Esophagus squamous epithelium (tissue), 4 donors: Measurements from ENCODE around the gene CYBC1.

Source experiments
- POLR2A ChIP-seq, 4 donors: fragments of 450-650 bp; IDR thresholded peaks; one replicate each; pipeline ENCODE4 v1.6.1; 2017; ENCODE audit warnings: antibody characterized with exemption in 4 of 4, mild to moderate bottlenecking in 4 of 4, moderate library complexity in 3 of 4
- TF ChIP-seq, protein P1 (sequence below), 6 experiments: fragments of 450-650 bp in 4 of 6; fragments of 200-600 bp in 2 of 6; sonication (generic) in 2 of 6; IDR thresholded peaks; one replicate each; pipeline ENCODE4 v1.5.1; 2016 to 2019; ENCODE audit warnings: antibody characterized with exemption in 6 of 6, mild to moderate bottlenecking in 4 of 6, moderate library complexity in 4 of 6

DNA sequence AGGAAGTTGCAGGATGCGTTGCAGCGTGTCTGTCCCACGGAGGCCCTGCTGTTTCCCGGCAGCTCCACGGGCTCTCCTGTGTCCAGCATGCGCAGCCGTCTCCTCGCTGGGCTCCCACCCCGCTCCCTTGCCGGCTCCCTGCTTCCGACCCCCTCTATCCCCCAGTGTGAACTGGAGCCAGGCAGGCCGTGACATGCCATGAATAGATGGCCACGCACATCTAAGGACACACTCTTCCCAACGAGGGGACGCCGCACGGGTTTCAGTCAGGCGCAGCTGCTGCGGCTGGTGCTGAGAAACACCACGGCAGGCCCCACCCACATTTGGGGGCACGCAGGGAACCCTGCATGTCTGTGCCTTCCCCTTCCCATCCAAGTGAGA, 41.6 kb downstream of the CYBC1 start:
- TF ChIP-seq, protein P1, sequence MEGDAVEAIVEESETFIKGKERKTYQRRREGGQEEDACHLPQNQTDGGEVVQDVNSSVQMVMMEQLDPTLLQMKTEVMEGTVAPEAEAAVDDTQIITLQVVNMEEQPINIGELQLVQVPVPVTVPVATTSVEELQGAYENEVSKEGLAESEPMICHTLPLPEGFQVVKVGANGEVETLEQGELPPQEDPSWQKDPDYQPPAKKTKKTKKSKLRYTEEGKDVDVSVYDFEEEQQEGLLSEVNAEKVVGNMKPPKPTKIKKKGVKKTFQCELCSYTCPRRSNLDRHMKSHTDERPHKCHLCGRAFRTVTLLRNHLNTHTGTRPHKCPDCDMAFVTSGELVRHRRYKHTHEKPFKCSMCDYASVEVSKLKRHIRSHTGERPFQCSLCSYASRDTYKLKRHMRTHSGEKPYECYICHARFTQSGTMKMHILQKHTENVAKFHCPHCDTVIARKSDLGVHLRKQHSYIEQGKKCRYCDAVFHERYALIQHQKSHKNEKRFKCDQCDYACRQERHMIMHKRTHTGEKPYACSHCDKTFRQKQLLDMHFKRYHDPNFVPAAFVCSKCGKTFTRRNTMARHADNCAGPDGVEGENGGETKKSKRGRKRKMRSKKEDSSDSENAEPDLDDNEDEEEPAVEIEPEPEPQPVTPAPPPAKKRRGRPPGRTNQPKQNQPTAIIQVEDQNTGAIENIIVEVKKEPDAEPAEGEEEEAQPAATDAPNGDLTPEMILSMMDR (IDR thresholded peaks at IDR 0.05), result no peak
- TF ChIP-seq POLR2A (IDR thresholded peaks at IDR 0.05), result no peak
